Measurements from ENCODE around the gene FN1.

FN1 gene

DNA sequence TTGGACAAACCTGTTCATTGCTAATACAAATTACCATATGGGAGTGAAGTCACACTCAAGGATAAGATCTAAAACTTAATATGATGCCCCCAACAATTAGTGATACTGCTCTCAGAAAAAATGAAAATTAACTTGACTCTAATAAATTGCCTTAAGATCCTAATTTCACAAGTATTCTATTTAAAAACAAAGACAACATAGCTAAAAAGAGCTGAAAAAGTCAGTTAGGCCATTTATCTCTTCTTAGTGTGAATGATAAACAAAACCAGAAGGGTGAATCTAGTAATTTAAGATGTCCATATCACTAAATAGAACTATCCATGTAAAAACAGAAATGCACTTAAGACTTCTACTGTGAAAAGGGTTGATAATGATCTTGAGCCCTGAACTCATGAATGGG lies 53.4 kb downstream of the FN1 start:
- no peak for DNase-seq (ENCODE audit: low spot score)

DNA sequence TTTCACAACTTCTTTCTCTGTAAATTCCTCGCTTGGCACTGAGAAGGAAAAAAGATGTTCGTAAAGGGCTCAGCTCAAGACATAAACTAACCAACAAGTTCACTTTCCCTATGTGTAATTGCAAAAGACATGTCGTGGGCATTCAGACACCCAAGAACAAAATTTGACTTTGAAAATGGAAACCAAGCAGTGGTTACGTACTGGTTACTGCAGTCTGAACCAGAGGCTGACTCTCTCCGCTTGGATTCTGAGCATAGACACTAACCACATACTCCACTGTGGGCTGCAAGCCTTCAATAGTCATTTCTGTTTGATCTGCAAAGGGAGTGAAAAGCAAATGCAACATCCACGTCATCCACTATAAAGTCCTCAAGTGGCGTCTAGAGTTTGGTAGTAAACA lies 53.9 kb downstream of the FN1 start:
- no peak for DNase-seq (ENCODE audit: low spot score)

DNA sequence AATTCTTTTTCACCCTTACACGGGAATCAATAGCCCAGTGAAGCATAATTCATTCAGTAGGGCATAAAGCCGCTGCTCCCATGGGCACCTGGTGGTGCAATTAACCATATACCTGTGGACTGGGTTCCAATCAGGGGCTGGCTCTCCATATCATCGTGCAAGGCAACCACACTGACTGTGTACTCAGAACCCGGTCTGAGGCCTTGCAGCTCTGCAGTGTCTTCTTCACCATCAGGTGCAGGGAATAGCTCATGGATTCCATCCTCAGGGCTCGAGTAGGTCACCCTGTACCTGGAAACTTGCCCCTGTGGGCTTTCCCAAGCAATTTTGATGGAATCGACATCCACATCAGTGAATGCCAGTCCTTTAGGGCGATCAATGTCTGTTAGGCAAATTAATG lies 55.2 kb downstream of the FN1 start:
- DNase-seq (ENCODE audit: low spot score) = no peak

DNA sequence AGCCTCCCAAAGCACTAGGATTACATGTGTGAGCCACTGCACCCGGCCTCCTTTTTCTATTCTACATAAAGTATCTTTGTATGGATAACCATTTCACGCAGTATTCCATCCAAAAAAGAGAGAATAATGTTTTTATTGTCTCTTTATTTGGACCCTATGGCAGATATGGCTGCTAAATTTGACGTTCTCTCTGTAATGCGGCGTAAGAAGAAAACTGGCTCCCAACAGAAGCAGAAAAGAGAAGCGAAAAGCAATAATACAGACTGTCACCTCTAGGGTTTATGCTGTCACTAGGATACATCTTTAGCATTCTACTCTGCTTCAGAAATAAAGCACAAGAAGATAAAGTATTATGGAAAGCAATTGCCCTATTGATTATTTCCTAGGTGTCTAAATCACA lies 55.9 kb downstream of the FN1 start:
- DNase-seq (ENCODE audit: low spot score) = no peak

DNA sequence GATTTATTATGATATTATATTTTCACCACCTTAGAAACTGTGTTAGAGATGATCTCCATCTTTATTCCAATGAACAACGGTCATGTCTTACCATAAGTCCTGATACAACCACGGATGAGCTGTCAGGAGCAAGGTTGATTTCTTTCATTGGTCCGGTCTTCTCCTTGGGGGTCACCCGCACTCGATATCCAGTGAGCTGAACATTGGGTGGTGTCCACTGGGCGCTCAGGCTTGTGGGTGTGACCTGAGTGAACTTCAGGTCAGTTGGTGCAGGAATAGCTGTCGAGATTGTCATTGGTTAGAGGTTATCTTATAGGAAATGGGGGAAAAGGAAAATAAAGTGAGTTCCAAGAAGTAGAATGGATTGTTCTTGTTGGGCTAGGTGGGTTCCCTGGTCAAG lies 56.8 kb downstream of the FN1 start:
- DNase-seq (ENCODE audit: low spot score) = no peak

DNA sequence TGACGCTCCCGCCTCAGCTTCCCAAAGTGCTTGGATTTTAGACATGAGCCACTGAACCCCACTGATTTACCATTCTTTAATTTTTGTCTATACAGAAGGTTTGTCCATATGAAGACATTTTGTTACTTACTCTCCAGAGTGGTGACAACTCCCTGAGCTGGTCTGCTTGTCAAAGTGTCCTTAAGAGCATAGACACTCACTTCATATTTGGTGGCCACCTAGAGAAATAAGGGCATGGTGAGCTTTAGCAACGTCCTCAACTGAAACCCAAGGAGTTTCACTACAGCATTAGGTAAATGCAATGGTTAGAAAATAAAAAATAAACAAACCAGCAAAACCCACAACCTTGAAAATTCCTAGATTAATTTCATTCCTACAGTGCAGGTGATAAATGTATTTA lies 57.8 kb downstream of the FN1 start:
- DNase-seq (ENCODE audit: low spot score) = no peak

DNA sequence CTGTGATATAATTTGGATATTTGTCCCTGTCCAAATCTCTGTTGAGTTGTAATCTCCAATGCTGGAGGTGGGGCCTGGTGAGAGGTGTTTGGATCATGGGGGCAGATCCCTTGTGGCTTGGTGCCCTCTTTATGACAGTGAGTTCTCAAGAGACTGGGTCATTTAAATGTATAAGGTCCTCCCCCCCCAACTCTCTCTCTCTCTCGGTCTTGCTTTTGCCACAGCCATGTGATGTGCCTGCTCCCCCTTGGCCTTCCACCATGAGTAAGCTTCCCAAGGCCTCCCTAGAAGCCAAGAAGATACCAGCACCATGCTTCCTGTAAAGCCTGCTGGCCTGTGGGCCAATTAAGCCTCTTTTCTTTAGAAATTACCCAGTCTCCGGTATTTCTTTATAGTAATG lies 58.6 kb downstream of the FN1 start:
- DNase-seq (ENCODE audit: low spot score) = no peak

DNA sequence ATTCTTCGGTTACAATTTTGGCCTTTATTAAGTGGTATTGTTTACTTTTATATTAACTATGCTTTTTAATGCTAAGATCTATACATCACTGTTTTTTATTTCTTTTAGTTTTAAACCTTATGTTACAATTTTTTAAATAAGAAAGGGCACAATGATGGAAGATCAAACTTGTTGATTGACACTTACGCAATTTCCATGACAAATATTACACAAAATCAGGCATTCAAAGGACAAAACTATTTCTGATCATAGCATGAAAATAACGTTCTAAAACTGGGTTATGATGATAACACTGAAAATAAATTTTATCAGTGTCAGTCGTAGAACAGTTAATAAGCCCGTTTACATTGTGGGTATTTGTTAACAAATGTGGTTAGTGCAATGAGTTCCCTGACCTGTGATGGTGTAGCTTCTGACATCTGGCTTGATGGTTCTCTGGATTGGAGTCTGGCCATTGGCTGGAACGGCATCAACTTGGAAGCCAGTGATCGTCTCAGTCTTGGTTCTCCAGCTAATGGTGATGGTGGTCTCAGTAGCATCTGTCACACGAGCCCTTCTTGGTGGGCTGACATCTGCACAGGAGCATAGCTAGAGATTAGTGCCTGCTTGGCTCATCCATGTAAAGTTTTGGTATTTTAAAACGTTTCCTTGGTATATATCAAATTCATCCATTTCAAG lies 59.6 kb downstream of the FN1 start:
- no peak for DNase-seq (ENCODE audit: low spot score)

DNA sequence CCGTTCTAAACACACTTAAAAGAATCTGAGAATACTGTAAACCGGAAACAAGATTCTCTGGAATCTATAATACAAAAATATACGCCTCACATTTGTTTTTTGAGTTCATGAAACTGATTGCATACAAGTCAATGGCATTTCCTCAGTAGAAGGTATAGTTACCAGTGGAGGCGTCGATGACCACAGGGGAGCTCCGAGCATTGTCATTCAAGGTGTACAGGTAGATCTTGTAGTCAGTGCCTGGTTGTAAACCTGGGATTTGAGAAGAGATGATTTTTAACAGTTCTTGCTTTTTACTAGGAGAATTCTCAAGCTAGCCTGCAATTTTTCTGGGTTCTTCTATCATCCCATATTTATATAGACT lies 60.4 kb downstream of the FN1 start:
- no peak for DNase-seq (ENCODE audit: low spot score)

DNA sequence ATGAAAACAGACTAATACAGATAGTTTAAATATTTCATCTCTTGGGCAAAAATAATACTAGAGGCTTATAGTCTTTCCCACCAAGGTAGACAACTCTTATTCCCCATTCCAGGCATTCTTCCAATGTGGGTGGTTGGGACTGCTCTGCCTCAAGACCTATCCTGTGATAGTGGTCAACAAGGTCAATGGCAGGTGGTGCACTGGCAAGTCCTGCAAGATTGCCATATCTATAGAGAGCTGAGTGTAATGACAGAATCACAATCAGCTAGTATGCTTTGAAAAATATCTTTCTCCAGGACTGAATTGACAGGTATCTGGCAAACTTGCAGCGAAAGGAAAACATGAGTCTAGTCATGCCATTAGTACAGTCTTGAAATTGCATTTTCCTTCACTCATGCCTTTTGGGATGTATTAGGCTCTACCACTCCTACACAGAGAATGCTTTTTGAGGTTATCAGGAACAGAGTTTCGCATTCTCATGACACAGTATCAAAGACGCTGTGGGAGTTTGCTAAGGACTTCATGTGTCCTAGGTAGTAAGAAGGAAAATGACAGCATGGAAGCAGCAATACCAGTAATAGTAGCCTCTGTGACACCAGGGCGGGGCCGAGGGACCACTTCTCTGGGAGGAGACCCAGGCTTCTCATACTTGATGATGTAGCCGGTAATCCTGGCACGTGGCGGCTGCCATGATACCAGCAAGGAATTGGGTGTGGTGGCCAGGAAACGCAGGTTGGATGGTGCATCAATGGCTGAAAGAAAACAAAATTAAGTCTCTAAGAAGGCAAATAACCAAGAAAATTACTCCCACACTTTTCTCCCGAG lies 61.0 kb downstream of the FN1 start:
- no peak for DNase-seq (ENCODE audit: low spot score)

DNA sequence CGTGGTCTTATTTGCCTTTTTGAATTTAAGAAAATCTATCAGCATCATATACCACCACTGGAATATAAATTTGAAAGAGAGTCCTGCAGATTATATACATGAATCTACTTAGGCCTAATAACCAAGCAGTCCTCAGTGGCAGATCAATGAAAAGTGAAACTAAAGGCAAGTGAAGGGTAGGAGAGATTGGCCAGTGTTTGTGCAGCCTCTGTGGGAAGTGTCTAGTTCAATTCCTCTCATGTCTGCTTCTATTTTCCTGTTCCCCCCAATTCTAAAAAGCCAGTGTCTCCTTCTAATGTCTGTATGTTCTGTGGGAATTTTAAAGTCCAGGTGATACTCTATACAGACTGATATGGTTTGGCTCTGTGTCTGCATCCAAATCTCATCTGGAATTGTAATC lies 61.9 kb downstream of the FN1 start:
- no peak for DNase-seq (ENCODE audit: low spot score)

DNA sequence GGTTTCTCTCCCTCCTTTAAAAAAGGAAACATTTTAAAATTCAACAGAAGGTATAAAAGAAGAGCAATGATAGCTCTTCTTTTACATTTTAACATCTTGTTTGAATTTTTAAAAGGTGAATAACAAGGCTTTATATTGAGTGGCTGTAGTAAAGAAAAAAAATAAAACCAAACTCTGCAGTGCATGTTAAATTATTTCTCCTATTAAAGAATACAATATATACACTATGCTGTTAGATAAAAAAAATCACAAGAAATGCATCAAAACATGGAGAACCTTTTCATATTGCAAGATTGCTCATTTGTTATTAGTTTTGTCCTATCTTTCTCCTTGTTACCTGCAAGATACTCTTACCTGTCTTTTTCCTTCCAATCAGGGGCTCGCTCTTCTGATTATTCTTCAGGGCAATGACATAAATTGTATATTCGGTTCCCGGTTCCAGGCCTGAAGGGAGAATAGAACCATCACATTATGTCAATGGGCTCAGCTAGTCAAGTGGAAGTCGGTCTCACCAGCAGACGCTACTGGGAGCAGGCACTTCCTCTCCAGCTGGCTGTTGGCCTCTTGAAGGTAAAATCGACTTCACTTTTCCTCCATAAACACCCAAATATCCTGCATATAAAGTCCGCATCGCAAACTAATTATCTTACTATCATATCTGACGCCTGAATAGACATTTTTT lies 62.8 kb downstream of the FN1 start:
- DNase-seq (ENCODE audit: low spot score) = no peak

DNA sequence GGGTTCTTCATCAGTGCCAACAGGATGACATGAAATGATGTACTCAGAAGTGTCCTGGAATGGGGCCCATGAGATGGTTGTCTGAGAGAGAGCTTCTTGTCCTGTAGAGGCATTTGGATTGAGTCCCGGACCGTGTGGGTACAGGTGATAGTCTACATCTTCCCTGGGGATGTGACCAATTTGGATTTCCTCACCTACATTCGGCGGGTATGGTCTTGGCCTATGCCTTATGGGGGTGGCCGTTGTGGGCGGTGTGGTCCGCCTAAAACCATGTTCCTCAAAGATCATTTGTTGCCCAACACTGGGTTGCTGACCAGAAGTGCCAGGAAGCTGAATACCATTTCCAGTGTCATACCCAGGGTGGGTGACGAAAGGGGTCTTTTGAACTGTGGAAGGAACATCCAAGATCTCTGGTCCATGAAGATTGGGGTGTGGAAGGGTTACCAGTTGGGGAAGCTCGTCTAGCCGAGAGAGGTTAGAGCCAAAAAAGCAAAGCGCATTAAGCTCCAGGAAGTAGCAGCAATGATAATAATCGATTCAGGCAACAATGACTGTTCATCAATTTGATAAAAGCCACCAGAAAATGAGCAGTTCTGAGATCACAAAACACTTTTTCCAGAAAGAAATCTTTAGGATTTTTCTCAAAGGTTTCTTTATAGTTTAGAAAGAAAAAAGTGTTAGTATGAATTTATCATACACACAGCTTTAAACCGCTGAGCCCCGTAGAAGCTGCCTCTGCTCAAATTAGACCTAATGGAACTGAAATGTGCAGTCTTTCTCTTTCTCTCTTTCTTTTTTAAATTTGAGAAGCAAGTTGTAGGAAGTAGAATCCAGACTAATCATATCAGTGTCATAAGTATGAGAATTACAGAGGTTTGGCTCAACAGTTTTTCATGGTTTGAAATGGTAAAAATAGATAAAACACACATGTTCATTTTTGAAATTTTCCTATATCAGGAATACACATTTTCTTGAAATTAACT lies 63.7 kb downstream of the FN1 start:
- no peak for DNase-seq (ENCODE audit: low spot score)

DNA sequence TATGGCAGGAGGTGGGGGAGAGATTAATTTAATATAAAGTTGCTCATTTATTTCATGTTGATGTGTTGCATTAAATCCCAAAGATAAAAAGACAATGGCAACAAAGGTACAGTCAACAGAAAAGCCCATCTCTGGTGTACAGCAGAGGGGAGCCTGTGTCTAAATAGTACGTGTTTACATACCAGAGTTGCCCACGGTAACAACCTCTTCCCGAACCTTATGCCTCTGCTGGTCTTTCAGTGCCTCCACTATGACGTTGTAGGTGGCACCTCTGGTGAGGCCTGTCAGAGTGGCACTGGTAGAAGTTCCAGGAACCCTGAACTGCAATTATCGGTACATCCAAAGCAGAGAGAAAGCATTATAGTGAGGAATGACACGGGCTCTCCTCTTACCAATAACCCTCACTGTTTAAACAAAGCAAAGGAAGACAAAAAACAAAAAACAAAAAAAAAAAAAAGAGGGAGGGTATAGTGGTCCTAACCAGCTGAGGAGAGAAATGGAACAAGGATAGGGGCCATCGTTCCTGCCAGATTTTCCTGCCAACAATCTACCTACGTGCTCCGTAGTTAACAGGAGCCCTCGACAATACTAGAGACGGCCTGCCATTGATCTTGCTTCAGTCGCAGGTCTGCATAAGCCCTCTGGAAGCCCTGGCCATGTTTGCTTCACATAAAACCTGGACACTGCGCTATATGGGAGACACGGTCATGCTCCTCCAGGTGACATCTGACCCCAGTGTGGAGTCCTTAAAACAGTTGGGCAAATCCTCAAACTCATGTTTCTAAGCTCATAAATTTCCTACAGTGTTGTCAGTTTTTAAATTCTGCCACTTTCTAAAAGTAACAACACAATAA lies 65.5 kb downstream of the FN1 start:
- DNase-seq (ENCODE audit: low spot score) = no peak

DNA sequence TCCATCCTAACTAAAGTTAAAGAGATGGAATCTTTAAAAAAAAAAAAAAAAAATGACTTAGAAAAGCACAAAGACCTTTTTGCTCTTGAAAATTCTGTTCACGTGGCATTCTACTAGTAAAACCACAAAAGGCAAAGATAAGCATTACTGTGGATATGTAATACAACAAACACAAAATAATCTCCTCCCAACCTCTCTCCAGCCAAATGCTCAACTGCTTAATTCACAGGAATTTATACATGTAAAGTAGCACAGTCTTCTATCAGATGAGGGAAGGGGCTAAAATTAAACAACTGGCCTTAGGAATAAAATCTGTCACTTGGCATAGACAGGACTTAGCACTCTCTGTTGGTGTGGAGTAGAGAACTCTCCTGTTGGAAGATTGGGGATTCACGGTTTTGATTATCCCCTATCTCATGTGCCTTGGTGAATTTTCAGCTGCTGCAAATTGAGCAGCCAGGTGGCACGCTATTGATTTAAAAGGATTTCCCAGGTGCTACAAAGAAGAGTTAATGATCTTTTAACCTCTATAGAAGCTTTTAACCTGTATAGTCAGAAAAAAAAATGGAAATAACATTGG lies 66.6 kb downstream of the FN1 start:
- DNase-seq (ENCODE audit: low spot score) = no peak

DNA sequence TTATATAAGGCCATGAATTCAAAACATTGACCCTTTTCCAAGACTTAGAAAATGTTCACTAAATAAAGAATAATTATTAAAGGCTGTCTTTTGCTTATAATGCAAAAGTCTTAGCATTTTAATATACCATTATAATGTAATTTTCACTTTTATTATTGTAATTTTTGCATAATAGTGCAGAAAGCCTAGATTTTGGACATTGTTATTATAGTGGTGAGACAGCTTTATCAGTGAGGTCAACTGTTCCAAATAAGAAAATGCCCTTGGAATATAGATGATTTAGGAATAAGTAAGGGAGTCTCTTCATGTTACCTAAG lies 67.4 kb downstream of the FN1 start:
- DNase-seq (ENCODE audit: low spot score) = no peak

DNA sequence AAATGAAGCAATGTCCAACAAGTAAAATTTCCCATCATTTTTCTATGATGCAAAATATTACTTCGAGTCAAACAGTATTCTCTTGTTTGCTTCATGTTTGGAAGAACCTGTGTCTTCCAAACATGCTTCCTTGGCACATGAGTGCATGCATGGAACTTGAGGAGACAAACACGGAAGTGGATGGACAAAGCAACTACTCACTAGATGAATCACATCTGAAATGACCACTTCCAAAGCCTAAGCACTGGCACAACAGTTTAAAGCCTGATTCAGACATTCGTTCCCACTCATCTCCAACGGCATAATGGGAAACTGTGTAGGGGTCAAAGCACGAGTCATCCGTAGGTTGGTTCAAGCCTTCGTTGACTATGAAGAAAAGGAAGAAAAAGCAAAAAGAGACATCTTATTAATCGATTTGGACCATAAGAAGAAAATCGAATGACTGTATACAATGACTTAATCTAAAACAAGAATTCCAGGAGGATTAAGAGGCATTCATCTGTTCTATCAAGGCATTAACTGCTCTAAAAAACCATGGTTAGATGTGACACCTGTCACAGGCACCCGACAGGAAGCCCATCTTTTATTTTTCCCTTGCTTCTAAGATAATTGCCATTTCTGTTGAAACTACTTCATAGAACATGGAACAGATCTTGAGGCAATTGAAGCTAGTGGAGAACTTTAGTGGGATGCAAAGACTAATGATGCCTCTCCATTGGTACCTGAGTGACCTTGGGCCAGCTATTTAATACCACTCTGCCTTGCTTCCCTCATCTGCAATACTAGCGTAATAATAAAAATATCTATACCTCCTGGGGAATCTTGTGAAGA lies 68.0 kb downstream of the FN1 start:
- no peak for DNase-seq (ENCODE audit: low spot score)

DNA sequence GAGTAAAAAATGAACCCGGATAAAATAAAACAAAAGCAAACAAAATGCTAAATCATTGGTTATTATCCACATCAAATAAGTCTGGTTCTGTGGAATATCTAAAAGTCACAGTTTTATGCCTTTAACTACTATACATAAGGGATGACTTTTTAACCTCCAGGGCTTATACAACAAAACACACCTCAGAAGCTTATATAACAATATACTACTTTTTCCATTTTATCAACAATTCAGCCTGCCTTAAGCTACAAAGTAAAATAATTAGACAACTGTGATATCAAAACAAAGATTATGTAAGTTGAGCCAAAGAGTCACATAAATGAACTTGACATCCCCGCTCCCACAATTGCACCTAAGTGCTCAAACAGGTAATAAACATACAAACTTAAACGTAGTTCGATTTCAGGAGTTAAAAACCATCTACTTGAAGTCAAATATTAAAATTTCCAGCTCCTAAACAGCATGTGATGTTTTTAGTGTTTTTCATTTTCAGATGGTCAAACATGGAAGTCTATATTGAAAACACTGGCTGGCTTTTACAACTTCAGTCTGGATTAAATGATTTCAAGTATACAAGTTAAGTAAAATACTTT lies 69.3 kb downstream of the FN1 start:
- DNase-seq (ENCODE audit: low spot score) = no peak

DNA sequence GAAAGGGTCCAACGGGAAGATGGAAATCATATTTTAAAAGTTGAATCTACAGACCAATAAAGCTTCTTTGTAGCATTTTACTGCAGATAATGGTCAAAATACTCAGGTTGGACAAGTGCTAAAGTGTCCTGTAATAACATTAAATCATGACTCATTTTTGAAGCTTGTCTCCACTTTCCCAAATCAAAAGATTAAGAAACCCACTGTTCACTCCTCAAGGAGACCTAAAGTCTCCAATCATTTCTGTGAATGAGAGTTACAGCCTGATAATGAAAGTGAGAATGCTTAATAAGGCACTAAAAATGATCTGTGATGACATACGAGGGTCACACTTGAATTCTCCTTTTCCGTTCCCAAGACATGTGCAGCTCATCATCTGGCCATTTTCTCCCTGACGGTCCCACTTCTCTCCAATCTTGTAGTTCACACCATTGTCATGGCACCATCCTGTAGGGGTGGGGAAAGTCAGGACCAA lies 70.6 kb downstream of the FN1 start:
- DNase-seq (ENCODE audit: low spot score) = no peak
